HepG2 (cell line): Measurements from ENCODE around the gene SGIP1. TPM values are rescaled to one million over a fixed set of nuclear protein-coding genes. Genes with fewer than 3 reads are reported as not detected.

ENCODE experiments used
- ATF1 ChIP-seq: IDR thresholded peaks from 2 replicates; pipeline ENCODE4 v1.6.1; 2016; ENCODE audit warnings: mild to moderate bottlenecking, control low read depth
- CREB1 ChIP-seq, 2 experiments: fragments of 450-650 bp in 1 of 2; IDR thresholded peaks; 2 replicates each; pipeline ENCODE4 v1.6.1; 2016 to 2017; ENCODE audit warnings: control low read depth in 1 of 2, mild to moderate bottlenecking in 1 of 2, missing compliant biosample characterization in 1 of 2, missing genetic modification characterization in 1 of 2
- EHMT2 ChIP-seq: fragments of 200-600 bp; sonication (generic); IDR thresholded peaks from 2 replicates; pipeline ENCODE4 v1.7.0; 2017; ENCODE audit warnings: antibody characterized with exemption, low read depth, low read length, borderline replicate concordance
- FOXO1 ChIP-seq: sonication (generic); formaldehyde crosslinking; IDR thresholded peaks from 2 replicates; pipeline ENCODE4 v1.4.0; 2020; ENCODE audit warnings: missing genetic modification reagents
- HMGA1 ChIP-seq: sonication (generic); formaldehyde crosslinking; conservative IDR thresholded peaks from 2 replicates; pipeline ENCODE4 v1.4.0; 2020; ENCODE audit warnings: missing genetic modification reagents
- IRX3 ChIP-seq: sonication (generic); formaldehyde crosslinking; IDR thresholded peaks from 2 replicates; pipeline ENCODE4 v1.8.1; 2023; ENCODE audit warnings: mild to moderate bottlenecking, low read depth, missing genetic modification reagents, borderline replicate concordance
- MAFK ChIP-seq, 2 experiments: IDR thresholded peaks in 1 of 2; conservative IDR thresholded peaks in 1 of 2; 2 replicates each; pipeline ENCODE4 v1.6.1; 2011; ENCODE audit warnings: improper control_type of control experiment in 2 of 2, low read length in 2 of 2
- MBNL3 ChIP-seq: fragments of 250-450 bp; sonication (Bioruptor Pico); conservative IDR thresholded peaks from 2 replicates; pipeline ENCODE4 v1.8.0; 2022; ENCODE audit warnings: mild to moderate bottlenecking, inconsistent platforms
- NFKBIZ ChIP-seq: IDR thresholded peaks from 2 replicates; pipeline ENCODE4 v1.6.1; 2018; ENCODE audit warnings: missing genetic modification reagents, missing compliant biosample characterization
- PHB2 ChIP-seq: fragments of 450-650 bp; IDR thresholded peaks from 2 replicates; pipeline ENCODE4 v1.6.1; 2018; ENCODE audit not compliant: partially characterized antibody
- PTBP1 ChIP-seq: fragments of 200-400 bp; formaldehyde crosslinking; IDR thresholded peaks from 2 replicates; pipeline ENCODE4 v1.6.1; 2018; ENCODE audit warnings: low read length, low read depth; ENCODE audit not compliant: poor library complexity, severe bottlenecking
- REXO4 ChIP-seq: sonication (generic); formaldehyde crosslinking; IDR thresholded peaks from 2 replicates; pipeline ENCODE4 v1.8.0; 2022; ENCODE audit warnings: missing genetic modification reagents, mild to moderate bottlenecking, borderline replicate concordance
- SETDB1 ChIP-seq: sonication (generic); formaldehyde crosslinking; IDR thresholded peaks from 2 replicates; pipeline ENCODE4 v1.5.1; 2020; ENCODE audit warnings: missing genetic modification reagents, mild to moderate bottlenecking, borderline replicate concordance
- THYN1 ChIP-seq: sonication (generic); formaldehyde crosslinking; IDR thresholded peaks from 2 replicates; pipeline ENCODE4 v1.8.1; 2023; ENCODE audit warnings: low read depth, mild to moderate bottlenecking, moderate library complexity, missing genetic modification reagents, borderline replicate concordance
- ZC3H13 ChIP-seq: sonication (generic); formaldehyde crosslinking; IDR thresholded peaks from 2 replicates; pipeline ENCODE4 v1.8.1; 2023; ENCODE audit warnings: mild to moderate bottlenecking, missing genetic modification reagents, moderate library complexity
- ZNF10 ChIP-seq: sonication (generic); formaldehyde crosslinking; IDR thresholded peaks from 2 replicates; pipeline ENCODE4 v1.4.0; 2020; ENCODE audit warnings: mild to moderate bottlenecking, low read depth, missing genetic modification reagents, borderline replicate concordance
- ZNF431 ChIP-seq: sonication (generic); formaldehyde crosslinking; IDR thresholded peaks from 2 replicates; pipeline ENCODE4 v1.9.0; 2022; ENCODE audit warnings: missing genetic modification reagents, low read depth, mild to moderate bottlenecking, borderline replicate concordance
- ZNF562 ChIP-seq: sonication (generic); formaldehyde crosslinking; IDR thresholded peaks from 2 replicates; pipeline ENCODE4 v1.8.0; 2022; ENCODE audit warnings: missing genetic modification reagents, borderline replicate concordance
- ZNF839 ChIP-seq: sonication (generic); formaldehyde crosslinking; IDR thresholded peaks from 2 replicates; pipeline ENCODE4 v1.4.0; 2020; ENCODE audit warnings: missing genetic modification reagents, mild to moderate bottlenecking, borderline replicate concordance
- ZSCAN12 ChIP-seq: sonication (generic); formaldehyde crosslinking; IDR thresholded peaks from 2 replicates; pipeline ENCODE4 v1.9.0; 2021; ENCODE audit warnings: mild to moderate bottlenecking, missing genetic modification reagents
- polyA plus RNA-seq, 8 experiments: library from polyadenylated mRNA; depleted of rRNA in 3 of 8; stranded (reverse) in 7 of 8; unstranded in 1 of 8; fragments of >200 nt; fragmentation: Illumina TruSeq in 4 of 8; extraction: Trizol in 4 of 8; gene quantifications; 2 replicates each; pipeline versions ENCODE4 v1.2.1 to v1.2.3, GENCODE V29; 2011 to 2016; ENCODE audit warnings: low read depth in 4 of 8, missing spikeins in 1 of 8, mixed read lengths in 1 of 8; ENCODE audit not compliant: insufficient read depth in 1 of 8
- total RNA-seq, 5 experiments: library from RNA; depleted of rRNA; stranded (reverse); fragments of >200 nt; fragmentation: Illumina TruSeq; extraction: Trizol; gene quantifications; 2 replicates each; pipeline ENCODE4 v1.2.3, GENCODE V29; 2016; ENCODE audit warnings: low read depth in 1 of 5
- TF ChIP-seq, protein P1 (sequence below): sonication (generic); formaldehyde crosslinking; IDR thresholded peaks from 2 replicates; pipeline ENCODE4 v1.5.0; 2020; ENCODE audit warnings: mild to moderate bottlenecking, missing genetic modification reagents
- TF ChIP-seq, protein P2 (sequence below): sonication (generic); formaldehyde crosslinking; IDR thresholded peaks from 2 replicates; pipeline ENCODE4 v1.5.0; 2020; ENCODE audit warnings: missing genetic modification reagents, mild to moderate bottlenecking, borderline replicate concordance
- TF ChIP-seq, protein P3 (sequence below): sonication (generic); formaldehyde crosslinking; IDR thresholded peaks from 2 replicates; pipeline ENCODE4 v1.9.0; 2021; ENCODE audit warnings: missing genetic modification reagents, borderline replicate concordance
- TF ChIP-seq, protein P4 (sequence below): sonication (generic); formaldehyde crosslinking; IDR thresholded peaks from 2 replicates; pipeline ENCODE4 v1.5.1; 2020; ENCODE audit warnings: missing genetic modification reagents, mild to moderate bottlenecking, borderline replicate concordance

SGIP1 gene
- total and polyA plus RNA-seq, 2 of the 13 experiments (the other 11 are each of a cell fraction or from before 2014, with no cell fraction given), result not detected

DNA sequence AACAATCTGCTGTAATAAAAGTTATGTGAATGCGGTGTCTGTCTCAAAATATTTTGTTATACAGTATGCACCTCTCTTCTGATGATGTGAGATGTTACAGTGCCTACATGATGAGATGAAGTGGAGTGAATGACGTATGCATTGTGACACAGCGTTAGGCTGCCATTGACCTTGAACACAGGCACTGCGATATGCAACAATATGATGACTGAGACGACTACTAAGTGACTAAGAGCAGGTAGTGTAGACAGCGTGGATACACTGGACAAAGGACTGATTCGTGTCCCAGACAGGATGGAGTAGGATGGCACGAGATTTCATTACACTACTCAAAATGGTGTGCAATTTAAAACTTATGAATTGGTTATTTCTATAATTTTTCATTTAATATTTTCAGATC is 8.4 kb downstream of the SGIP1 start (continued):
- TF ChIP-seq, protein P1, sequence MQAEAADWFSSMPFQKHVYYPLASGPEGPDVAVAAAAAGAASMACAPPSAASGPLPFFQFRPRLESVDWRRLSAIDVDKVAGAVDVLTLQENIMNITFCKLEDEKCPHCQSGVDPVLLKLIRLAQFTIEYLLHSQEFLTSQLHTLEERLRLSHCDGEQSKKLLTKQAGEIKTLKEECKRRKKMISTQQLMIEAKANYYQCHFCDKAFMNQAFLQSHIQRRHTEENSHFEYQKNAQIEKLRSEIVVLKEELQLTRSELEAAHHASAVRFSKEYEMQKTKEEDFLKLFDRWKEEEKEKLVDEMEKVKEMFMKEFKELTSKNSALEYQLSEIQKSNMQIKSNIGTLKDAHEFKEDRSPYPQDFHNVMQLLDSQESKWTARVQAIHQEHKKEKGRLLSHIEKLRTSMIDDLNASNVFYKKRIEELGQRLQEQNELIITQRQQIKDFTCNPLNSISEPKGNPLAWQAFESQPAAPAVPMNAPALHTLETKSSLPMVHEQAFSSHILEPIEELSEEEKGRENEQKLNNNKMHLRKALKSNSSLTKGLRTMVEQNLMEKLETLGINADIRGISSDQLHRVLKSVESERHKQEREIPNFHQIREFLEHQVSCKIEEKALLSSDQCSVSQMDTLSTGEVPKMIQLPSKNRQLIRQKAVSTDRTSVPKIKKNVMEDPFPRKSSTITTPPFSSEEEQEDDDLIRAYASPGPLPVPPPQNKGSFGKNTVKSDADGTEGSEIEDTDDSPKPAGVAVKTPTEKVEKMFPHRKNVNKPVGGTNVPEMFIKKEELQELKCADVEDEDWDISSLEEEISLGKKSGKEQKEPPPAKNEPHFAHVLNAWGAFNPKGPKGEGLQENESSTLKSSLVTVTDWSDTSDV (CRISPR knock-in tag), result no peak
- no peak for TF ChIP-seq ZNF839
- TF ChIP-seq ZC3H13, result no peak
- no peak for TF ChIP-seq ZNF562 (CRISPR knock-in tag)
- TF ChIP-seq, protein P2, sequence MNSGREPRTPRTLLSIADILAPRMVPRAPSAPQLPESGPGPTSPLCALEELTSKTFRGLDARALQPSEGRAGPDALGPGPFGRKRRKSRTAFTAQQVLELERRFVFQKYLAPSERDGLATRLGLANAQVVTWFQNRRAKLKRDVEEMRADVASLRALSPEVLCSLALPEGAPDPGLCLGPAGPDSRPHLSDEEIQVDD (CRISPR knock-in tag), result no peak
- no peak for TF ChIP-seq MAFK (conservative IDR thresholded peaks at IDR 0.05 in 1 of 2, IDR thresholded peaks at IDR 0.05 in 1 of 2; ENCODE audit: low read length in 2 of 2)
- TF ChIP-seq PTBP1, result no peak
- TF ChIP-seq ATF1 (CRISPR knock-in tag), result no peak
- TF ChIP-seq IRX3 (CRISPR knock-in tag), result no peak
- TF ChIP-seq ZNF10, result no peak
- no peak for TF ChIP-seq REXO4 (CRISPR knock-in tag)
- no peak for TF ChIP-seq NFKBIZ (CRISPR knock-in tag)
- no peak for TF ChIP-seq MBNL3 (CRISPR knock-in tag)
- no peak for TF ChIP-seq THYN1 (CRISPR knock-in tag)
- no peak for TF ChIP-seq FOXO1 (CRISPR knock-in tag)
- TF ChIP-seq, protein P3, sequence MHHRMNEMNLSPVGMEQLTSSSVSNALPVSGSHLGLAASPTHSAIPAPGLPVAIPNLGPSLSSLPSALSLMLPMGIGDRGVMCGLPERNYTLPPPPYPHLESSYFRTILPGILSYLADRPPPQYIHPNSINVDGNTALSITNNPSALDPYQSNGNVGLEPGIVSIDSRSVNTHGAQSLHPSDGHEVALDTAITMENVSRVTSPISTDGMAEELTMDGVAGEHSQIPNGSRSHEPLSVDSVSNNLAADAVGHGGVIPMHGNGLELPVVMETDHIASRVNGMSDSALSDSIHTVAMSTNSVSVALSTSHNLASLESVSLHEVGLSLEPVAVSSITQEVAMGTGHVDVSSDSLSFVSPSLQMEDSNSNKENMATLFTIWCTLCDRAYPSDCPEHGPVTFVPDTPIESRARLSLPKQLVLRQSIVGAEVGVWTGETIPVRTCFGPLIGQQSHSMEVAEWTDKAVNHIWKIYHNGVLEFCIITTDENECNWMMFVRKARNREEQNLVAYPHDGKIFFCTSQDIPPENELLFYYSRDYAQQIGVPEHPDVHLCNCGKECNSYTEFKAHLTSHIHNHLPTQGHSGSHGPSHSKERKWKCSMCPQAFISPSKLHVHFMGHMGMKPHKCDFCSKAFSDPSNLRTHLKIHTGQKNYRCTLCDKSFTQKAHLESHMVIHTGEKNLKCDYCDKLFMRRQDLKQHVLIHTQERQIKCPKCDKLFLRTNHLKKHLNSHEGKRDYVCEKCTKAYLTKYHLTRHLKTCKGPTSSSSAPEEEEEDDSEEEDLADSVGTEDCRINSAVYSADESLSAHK (CRISPR knock-in tag), result no peak
- TF ChIP-seq HMGA1, result no peak
- TF ChIP-seq SETDB1, result no peak
- TF ChIP-seq EHMT2, result 0 out of 2 replicates have a peak, but pooled peaks have one; percentile 2
- no peak for TF ChIP-seq PHB2
- TF ChIP-seq ZSCAN12 (CRISPR knock-in tag), result no peak
- peak; percentile 88 for TF ChIP-seq CREB1 (IDR thresholded peaks at IDR 0.05)
- TF ChIP-seq CREB1 (CRISPR knock-in tag; IDR thresholded peaks at IDR 0.05), result peak; percentile 83; the same call in 1 of the 2 replicates
- TF ChIP-seq ZNF431, result no peak
- TF ChIP-seq, protein P4, sequence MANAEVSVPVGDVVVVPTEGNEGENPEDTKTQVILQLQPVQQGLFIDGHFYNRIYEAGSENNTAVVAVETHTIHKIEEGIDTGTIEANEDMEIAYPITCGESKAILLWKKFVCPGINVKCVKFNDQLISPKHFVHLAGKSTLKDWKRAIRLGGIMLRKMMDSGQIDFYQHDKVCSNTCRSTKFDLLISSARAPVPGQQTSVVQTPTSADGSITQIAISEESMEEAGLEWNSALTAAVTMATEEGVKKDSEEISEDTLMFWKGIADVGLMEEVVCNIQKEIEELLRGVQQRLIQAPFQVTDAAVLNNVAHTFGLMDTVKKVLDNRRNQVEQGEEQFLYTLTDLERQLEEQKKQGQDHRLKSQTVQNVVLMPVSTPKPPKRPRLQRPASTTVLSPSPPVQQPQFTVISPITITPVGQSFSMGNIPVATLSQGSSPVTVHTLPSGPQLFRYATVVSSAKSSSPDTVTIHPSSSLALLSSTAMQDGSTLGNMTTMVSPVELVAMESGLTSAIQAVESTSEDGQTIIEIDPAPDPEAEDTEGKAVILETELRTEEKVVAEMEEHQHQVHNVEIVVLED, result no peak
